GM12872 (cell line): ENCODE data around the gene SH3BGRL3.

ENCODE experiments used
- CTCF ChIP-seq: IDR thresholded peaks from 3 replicates; pipeline ENCODE4 v1.5.1; 2011; ENCODE audit warnings: low read depth, mild to moderate bottlenecking, low read length, moderate library complexity; ENCODE audit not compliant: insufficient read depth

Gene SH3BGRL3

GRCh38 chr1:26305667-26306289 is 25.9 kb downstream of the SH3BGRL3 start:
- no peak for TF ChIP-seq CTCF

GRCh38 chr1:26306290-26307229 is 26.7 kb downstream of the SH3BGRL3 start, which contains the start of gene UBXN11:
Gene UBXN11, minus strand, starts transcription at chr1:26306636. Its CDS starts 3,753 bp downstream, at chr1:26302883.
- no peak for TF ChIP-seq CTCF

- TF ChIP-seq CTCF, result no peak
These were observed 27.5 kb downstream of the SH3BGRL3 start for GRCh38 chr1:26307363-26307781.

GRCh38 chr1:26314501-26314900 is 34.6 kb downstream of the SH3BGRL3 start:
- no peak for TF ChIP-seq CTCF

- TF ChIP-seq CTCF, result no peak
These were observed 36.3 kb downstream of the SH3BGRL3 start for GRCh38 chr1:26315874-26316850.

GRCh38 chr1:26317146-26317545 is 37.3 kb downstream of the SH3BGRL3 start:
- TF ChIP-seq CTCF, result no peak
